Measurements from ENCODE around the gene DUT. TPM values are rescaled to one million over a fixed set of nuclear protein-coding genes. Genes with fewer than 3 reads are reported as not detected.
A peak's percentile ranks its signal among the peaks of the same experiment; 100 is the strongest.

The DUT gene
- total RNA-seq, 1 donor from 2014 or later = 100 TPM

DNA sequence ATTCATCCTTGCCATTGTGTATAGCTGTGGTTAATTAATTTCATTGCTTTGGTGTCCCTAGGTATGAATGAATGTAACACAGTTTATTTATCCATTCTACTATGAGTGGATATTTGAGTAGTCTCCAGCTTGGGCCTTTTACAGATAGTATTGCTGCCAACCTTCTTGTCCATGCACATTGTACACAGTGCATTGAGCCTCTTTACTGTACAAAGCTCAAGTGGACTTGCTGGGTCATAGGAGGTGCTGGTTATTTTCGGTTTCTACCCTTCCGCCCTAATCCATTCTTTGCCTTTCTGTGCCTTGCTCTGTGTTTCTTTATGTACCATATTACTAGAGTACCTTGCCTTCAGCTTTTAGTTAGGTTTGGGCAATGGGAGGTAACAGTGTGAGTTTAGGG, 60.7 kb downstream of the DUT start:
- peak; percentile 45 to 57 for ATAC-seq
- DNase-seq = no peak
- intact Hi-C loops (cut with DNase I) = no loop called here
- peaks cover 26% of the 10 kb centered on the region for H3K4me1 ChIP-seq
- no peaks in the 10 kb centered on the region for H3K36me3 ChIP-seq
- H3K27me3 ChIP-seq (ENCODE audit: low read depth) = no peaks in the 10 kb centered on the region
- TF ChIP-seq, protein P1, sequence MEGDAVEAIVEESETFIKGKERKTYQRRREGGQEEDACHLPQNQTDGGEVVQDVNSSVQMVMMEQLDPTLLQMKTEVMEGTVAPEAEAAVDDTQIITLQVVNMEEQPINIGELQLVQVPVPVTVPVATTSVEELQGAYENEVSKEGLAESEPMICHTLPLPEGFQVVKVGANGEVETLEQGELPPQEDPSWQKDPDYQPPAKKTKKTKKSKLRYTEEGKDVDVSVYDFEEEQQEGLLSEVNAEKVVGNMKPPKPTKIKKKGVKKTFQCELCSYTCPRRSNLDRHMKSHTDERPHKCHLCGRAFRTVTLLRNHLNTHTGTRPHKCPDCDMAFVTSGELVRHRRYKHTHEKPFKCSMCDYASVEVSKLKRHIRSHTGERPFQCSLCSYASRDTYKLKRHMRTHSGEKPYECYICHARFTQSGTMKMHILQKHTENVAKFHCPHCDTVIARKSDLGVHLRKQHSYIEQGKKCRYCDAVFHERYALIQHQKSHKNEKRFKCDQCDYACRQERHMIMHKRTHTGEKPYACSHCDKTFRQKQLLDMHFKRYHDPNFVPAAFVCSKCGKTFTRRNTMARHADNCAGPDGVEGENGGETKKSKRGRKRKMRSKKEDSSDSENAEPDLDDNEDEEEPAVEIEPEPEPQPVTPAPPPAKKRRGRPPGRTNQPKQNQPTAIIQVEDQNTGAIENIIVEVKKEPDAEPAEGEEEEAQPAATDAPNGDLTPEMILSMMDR (IDR thresholded peaks at IDR 0.05) = no peak
- H3K27ac ChIP-seq = peak overlapping the region; percentile 31
- H3K9me3 ChIP-seq = no peaks in the 10 kb centered on the region
- no peak overlapping the region for H3K4me3 ChIP-seq

DNA sequence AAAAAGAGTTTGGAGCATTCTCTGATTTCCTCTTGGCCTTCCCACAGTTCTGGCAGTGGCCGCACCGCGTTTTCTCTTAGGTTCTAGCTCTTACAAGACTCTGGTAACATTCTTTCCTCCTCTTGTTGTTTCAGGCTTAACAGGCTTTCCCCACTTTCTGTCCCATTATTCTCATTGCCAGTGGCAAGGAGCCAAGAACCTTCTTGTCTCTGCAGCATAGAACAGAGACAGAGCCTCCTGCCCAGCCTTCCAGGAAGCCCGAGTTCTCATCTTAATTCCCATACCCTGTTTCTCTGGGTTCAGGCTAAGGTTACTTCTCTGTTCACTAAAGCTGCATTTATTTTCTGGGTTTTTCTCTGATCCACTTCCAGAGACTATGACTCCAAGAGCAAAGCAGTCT, 61.1 kb downstream of the DUT start:
- Histone ChIP-seq H3K27me3 (ENCODE audit: low read depth) (no peaks in the 10 kb centered on the region), H3K4me1 (peaks cover 26% of the 10 kb centered on the region), H3K4me3 (no peak overlapping the region), H3K36me3 (no peaks in the 10 kb centered on the region), H3K9me3 (no peaks in the 10 kb centered on the region), H3K27ac (peak overlapping the region; percentile 31)
- intact Hi-C loops (cut with DNase I) = no loop called here
- no peak for DNase-seq
- ATAC-seq = peak; percentile 34 to 43
- TF ChIP-seq, protein P1 (IDR thresholded peaks at IDR 0.05) = no peak

Other genes with a start within 250 kb of the DUT start
- not detected for gene SLC24A5, start 210.4 kb upstream of the DUT start, total RNA-seq
- gene MYEF2, start 153.1 kb upstream of the DUT start, total RNA-seq = 18.8 TPM
- not detected for gene CTXN2, start 139.8 kb upstream of the DUT start, total RNA-seq
- not detected for gene SLC12A1, start 125.1 kb upstream of the DUT start, total RNA-seq

Measured in lower lobe of right lung (tissue), 2 donors.